B cell (primary cell): ENCODE results near the gene TRIM62.

Experiments
- CTCF ChIP-seq: fragments of 200-600 bp; IDR thresholded peaks from one replicate; pipeline ENCODE4 v1.8.0; 2022; ENCODE audit warnings: antibody characterized with exemption, mild to moderate bottlenecking
- EZH2 ChIP-seq: IDR thresholded peaks from 2 replicates; pipeline ENCODE4 v1.6.1; 2012; ENCODE audit warnings: borderline replicate concordance, low read depth, mild to moderate bottlenecking, moderate library complexity, low read length; ENCODE audit not compliant: insufficient read depth, poor library complexity, severe bottlenecking

GRCh38 chr1:33167650-33168447 is 14.0 kb downstream of the TRIM62 start:
- TF ChIP-seq EZH2 (no peak), CTCF (no peak)
